Mucosa of descending colon (tissue), 3 donors: ENCODE results near the gene GFOD2. TPM values are rescaled to one million over a fixed set of nuclear protein-coding genes. Genes with fewer than 3 reads are reported as not detected.
A peak's percentile ranks its signal among the peaks of the same experiment; 100 is the strongest.
"Not testable (repeated sequence)": the region's sequence is repeated elsewhere in the genome, so short reads cannot be mapped to it uniquely, and the experiment has no call there.

Experiments
- ATAC-seq: fragments of 200-7000 bp; cut with Tn5 transposase; one replicate; pipeline ENCODE4 v1.9.1; 2020; ENCODE audit warnings: mild to moderate bottlenecking, moderate library complexity
- DNase-seq, 3 donors: peaks; one replicate each; pipeline ENCODE4 v3.0.0-alpha.2; 2020
- H3K36me3 ChIP-seq: fragments of 200-600 bp; one replicate; pipeline ENCODE4 v1.8.0; 2021; ENCODE audit warnings: low read depth, mild to moderate bottlenecking
- H3K4me1 ChIP-seq: fragments of 200-600 bp; one replicate; pipeline ENCODE4 v1.8.0; 2021; ENCODE audit warnings: low read depth, mild to moderate bottlenecking
- H3K4me3 ChIP-seq: fragments of 200-600 bp; one replicate; pipeline ENCODE4 v1.8.0; 2021; ENCODE audit warnings: mild to moderate bottlenecking
- H3K9me3 ChIP-seq: fragments of 200-600 bp; one replicate; pipeline ENCODE4 v1.8.0; 2021; ENCODE audit warnings: mild to moderate bottlenecking
- intact Hi-C, 2 donors: fragments of 100-400 bp; cut with DNase I in 1 of 2; cut with micrococcal nuclease in 1 of 2; formaldehyde crosslinking; loops; one replicate each; pipeline versions ENCODE4 v1.11.0 to v1.11.1; 2022; cut with DNase I, micrococcal nuclease
- total RNA-seq, 3 donors: library from RNA; stranded (reverse); fragmentation: NEBNext Ultra II Directional in 2 of 3; extraction: Animal tissue kit (Norgen Biotek cat#: 25700) in 2 of 3; gene quantifications; one replicate each; pipeline versions ENCODE4 v1.2.1 to v1.2.4, GENCODE V29; 2021 to 2023
- TF ChIP-seq, protein P1 (sequence below): fragments of 200-600 bp; IDR thresholded peaks from one replicate; pipeline ENCODE4 v1.8.0; 2022; ENCODE audit warnings: antibody characterized with exemption, mild to moderate bottlenecking
- donor health status: DM: no; HTN: no; CAD: no; lungs with moderate emphysema.
- donor health status: DM: no; HTN: no; CAD: no.
- donor health status: DM: no; HTN: yes; CAD: no.

Gene GFOD2
- total RNA-seq, 3 donors from 2014 or later: 25.6 to 29.2 (median 27.9) TPM

- H3K9me3 ChIP-seq: no peaks in the 10 kb centered on the region
- no peak overlapping the region for H3K4me3 ChIP-seq
- peaks cover 12% of the 10 kb centered on the region for H3K4me1 ChIP-seq
- no peak for ATAC-seq
- no peak for DNase-seq
- intact Hi-C loops: no loop called here
- no peaks in the 10 kb centered on the region for H3K36me3 ChIP-seq
- TF ChIP-seq, protein P1, sequence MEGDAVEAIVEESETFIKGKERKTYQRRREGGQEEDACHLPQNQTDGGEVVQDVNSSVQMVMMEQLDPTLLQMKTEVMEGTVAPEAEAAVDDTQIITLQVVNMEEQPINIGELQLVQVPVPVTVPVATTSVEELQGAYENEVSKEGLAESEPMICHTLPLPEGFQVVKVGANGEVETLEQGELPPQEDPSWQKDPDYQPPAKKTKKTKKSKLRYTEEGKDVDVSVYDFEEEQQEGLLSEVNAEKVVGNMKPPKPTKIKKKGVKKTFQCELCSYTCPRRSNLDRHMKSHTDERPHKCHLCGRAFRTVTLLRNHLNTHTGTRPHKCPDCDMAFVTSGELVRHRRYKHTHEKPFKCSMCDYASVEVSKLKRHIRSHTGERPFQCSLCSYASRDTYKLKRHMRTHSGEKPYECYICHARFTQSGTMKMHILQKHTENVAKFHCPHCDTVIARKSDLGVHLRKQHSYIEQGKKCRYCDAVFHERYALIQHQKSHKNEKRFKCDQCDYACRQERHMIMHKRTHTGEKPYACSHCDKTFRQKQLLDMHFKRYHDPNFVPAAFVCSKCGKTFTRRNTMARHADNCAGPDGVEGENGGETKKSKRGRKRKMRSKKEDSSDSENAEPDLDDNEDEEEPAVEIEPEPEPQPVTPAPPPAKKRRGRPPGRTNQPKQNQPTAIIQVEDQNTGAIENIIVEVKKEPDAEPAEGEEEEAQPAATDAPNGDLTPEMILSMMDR: no peak
These were observed 17.7 kb downstream of the GFOD2 start for GRCh38 chr16:67701420-67701819.

GRCh38 chr16:67699265-67699664, 19.9 kb downstream of the GFOD2 start:
- Histone ChIP-seq H3K4me3 (no peak overlapping the region), H3K9me3 (no peaks in the 10 kb centered on the region), H3K4me1 (peaks cover 12% of the 10 kb centered on the region), H3K36me3 (no peaks in the 10 kb centered on the region)
- intact Hi-C loops: no loop called here
- DNase-seq (no peak), ATAC-seq (no peak)
- TF ChIP-seq, protein P1: no peak

DNA sequence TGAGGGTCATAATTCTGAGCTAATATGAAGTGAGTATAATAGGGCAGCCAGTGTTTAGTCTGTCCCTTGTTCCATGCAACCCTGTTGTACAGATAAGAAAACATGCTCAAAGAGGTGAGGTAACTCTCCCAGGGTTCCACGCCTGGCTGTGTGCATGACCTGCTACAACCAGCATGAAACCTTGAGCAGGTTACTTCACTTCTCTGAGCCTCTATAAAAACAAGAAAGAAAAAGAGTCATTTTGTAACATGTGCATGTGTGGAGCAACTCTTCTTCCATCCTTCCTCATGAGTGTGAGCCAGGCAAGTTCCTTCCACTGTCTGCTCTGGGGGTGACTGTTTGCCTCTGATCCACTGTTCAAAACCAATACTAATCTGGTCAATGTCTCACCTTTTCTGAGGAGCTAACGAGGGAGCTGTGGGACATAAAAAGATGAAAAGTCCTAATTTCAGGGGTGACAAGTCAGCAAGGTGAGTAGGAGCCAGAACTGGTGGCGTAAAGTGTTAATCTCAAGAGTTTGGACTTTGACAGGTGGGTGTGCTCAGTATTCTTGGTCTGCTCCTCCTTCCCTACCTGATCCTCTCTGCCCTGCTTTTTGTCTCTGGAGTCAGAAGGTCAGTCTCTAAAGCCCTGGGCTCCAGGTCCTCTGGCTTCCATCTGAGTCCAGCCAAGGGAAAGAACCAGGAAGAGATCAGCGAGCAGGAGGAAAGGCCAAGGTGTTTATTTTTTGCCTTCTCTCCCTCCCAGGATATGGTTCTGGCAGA, 21.5 kb downstream of the GFOD2 start:
- Histone ChIP-seq H3K4me1 (peaks cover 12% of the 10 kb centered on the region), H3K9me3 (no peaks in the 10 kb centered on the region), H3K4me3 (no peak overlapping the region), H3K36me3 (no peaks in the 10 kb centered on the region)
- DNase-seq (no peak), ATAC-seq (peak; percentile 94)
- intact Hi-C loops: no loop called here
- TF ChIP-seq, protein P1: no peak

- ATAC-seq: no peak
- Histone ChIP-seq H3K4me3 (no peak overlapping the region), H3K9me3 (no peaks in the 10 kb centered on the region), H3K4me1 (peaks cover 12% of the 10 kb centered on the region), H3K36me3 (no peaks in the 10 kb centered on the region)
- TF ChIP-seq, protein P1: no peak
- DNase-seq: no peak
- intact Hi-C loops: no loop called here
These were observed 24.5 kb downstream of the GFOD2 start for GRCh38 chr16:67694611-67695010.

DNA sequence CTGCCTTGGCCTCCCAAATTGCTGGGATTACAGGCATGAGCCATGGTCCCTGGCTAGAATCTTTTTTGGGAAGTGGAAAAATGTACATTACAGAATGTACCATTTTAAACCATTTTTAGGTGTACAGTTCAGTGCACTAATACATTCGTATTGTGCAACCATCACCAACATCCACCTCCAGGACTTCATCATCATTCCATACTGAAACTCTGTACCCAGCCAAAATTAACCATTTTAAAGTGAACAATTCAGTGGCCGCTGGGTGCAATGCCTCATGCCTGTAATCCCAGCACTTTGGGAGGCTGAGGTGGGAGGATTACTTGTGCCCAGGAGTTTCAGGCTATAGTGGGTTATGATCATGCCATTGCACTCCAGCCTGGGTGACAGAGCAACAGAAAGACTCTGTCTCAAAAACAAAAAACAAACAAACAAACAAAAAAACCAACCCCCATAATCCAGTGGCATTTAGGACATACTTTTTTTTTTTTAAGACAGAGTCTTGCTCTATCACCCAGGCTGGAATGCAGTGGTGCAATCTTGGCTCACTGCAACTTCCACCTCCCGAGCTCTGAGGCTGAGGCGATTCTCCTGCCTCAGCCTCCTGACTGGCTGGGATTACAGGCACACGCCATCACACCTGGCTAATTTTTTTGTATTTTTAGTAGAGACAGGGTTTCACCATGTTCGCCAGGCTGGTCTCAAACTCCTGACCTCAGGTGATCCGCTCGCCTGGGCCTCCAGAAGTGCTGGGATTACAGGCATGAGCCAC, 25.4 kb downstream of the GFOD2 start:
- ATAC-seq, DNase-seq, H3K36me3 ChIP-seq, H3K4me3 ChIP-seq, intact Hi-C loops, H3K9me3 ChIP-seq: not testable (repeated sequence)
- peaks cover 10% of the 10 kb centered on the region for H3K4me1 ChIP-seq
